HEK293T (cell line): ENCODE data around the gene LRP1B.

Experiments used
- ARNT ChIP-seq: fragments of 450-650 bp; IDR thresholded peaks from 2 replicates; pipeline ENCODE4 v1.6.1; 2017; ENCODE audit warnings: mild to moderate bottlenecking
- FOXK2 ChIP-seq: fragments of 450-650 bp; IDR thresholded peaks from 2 replicates; pipeline ENCODE4 v1.6.1; 2016; ENCODE audit warnings: mild to moderate bottlenecking
- HDGF ChIP-seq: fragments of 450-650 bp; IDR thresholded peaks from 2 replicates; pipeline ENCODE4 v1.6.1; 2017; ENCODE audit warnings: antibody characterized with exemption, borderline replicate concordance
- L3MBTL2 ChIP-seq: fragments of 450-650 bp; conservative IDR thresholded peaks from 2 replicates; pipeline ENCODE4 v1.6.1; 2016; ENCODE audit warnings: mild to moderate bottlenecking
- SP1 ChIP-seq: fragments of 450-650 bp; IDR thresholded peaks from 2 replicates; pipeline ENCODE4 v1.6.1; 2017
- TF ChIP-seq, protein P1 (sequence below): fragments of 450-650 bp; IDR thresholded peaks from 2 replicates; pipeline ENCODE4 v1.6.1; 2016

DNA sequence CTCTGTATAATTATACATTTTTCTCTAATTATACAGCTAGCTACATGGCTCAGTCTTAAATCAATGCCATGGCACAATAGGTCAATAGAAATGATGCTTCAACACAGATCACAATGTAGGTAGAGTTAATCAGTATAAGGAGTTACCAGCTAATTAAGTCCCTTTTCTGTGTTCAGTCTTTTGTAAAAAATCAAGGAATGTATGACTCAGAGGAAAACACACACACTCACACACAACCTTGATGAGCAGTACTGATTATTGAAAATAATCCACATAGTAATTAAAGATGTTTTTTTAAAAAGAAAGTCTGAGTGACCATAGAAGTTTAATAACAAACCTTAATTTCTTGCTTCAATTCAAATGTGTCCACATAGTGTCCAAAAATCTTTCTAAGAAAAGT lies 691.3 kb downstream of the LRP1B start:
- TF ChIP-seq L3MBTL2, result no peak
- TF ChIP-seq FOXK2, result no peak
- no peak for TF ChIP-seq SP1
- TF ChIP-seq, protein P1, sequence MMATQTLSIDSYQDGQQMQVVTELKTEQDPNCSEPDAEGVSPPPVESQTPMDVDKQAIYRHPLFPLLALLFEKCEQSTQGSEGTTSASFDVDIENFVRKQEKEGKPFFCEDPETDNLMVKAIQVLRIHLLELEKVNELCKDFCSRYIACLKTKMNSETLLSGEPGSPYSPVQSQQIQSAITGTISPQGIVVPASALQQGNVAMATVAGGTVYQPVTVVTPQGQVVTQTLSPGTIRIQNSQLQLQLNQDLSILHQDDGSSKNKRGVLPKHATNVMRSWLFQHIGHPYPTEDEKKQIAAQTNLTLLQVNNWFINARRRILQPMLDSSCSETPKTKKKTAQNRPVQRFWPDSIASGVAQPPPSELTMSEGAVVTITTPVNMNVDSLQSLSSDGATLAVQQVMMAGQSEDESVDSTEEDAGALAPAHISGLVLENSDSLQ, result no peak
- no peak for TF ChIP-seq HDGF
- TF ChIP-seq ARNT, result no peak
